GM23338 (cell line): ENCODE measurements around the gene SEC22A. TPM values are rescaled to one million over a fixed set of nuclear protein-coding genes. Genes with fewer than 3 reads are reported as not detected.

Experiments
- ATAC-seq: fragments of 200-7000 bp; cut with Tn5 transposase; 3 replicates; pipeline ENCODE4 v1.9.1; 2020
- DNase-seq: peaks from one replicate; pipeline ENCODE4 v3.0.0-alpha.2; 2015; ENCODE audit warnings: low spot score
- H2AFZ ChIP-seq: fragments of 200-600 bp; sonication (generic); 2 replicates; pipeline ENCODE4 v1.8.0; 2016; ENCODE audit warnings: antibody characterized with exemption, mild to moderate bottlenecking, moderate library complexity
- H3F3A ChIP-seq: fragments of 200-600 bp; sonication (generic); replicated peaks from 2 replicates; pipeline ENCODE4 v1.8.0; 2017; ENCODE audit warnings: antibody characterized with exemption, mixed run types, low read depth
- H3K27ac ChIP-seq: fragments of 200-600 bp; sonication (generic); 2 replicates; pipeline ENCODE4 v1.6.1; 2016; ENCODE audit warnings: low read depth
- H3K27me3 ChIP-seq: fragments of 200-600 bp; sonication (generic); 2 replicates; pipeline ENCODE4 v1.8.0; 2016; ENCODE audit warnings: mild to moderate bottlenecking, mixed run types, moderate library complexity; ENCODE audit not compliant: insufficient read depth
- H3K36me3 ChIP-seq: fragments of 200-600 bp; sonication (generic); 2 replicates; pipeline ENCODE4 v1.8.0; 2016; ENCODE audit warnings: mild to moderate bottlenecking; ENCODE audit not compliant: insufficient read depth
- H3K4me1 ChIP-seq: fragments of 200-600 bp; sonication (generic); 2 replicates; pipeline ENCODE4 v1.8.0; 2016; ENCODE audit warnings: mild to moderate bottlenecking, moderate library complexity; ENCODE audit not compliant: insufficient read depth
- H3K4me2 ChIP-seq: fragments of 200-600 bp; sonication (generic); 2 replicates; pipeline ENCODE4 v1.7.1; 2017; ENCODE audit warnings: mixed run types
- H3K4me3 ChIP-seq: fragments of 200-600 bp; sonication (generic); 2 replicates; pipeline ENCODE4 v1.6.1; 2016; ENCODE audit warnings: mixed run types
- H3K79me2 ChIP-seq: fragments of 200-600 bp; sonication (generic); replicated peaks from 2 replicates; pipeline ENCODE4 v1.8.0; 2017; ENCODE audit warnings: mild to moderate bottlenecking; ENCODE audit not compliant: insufficient read depth
- H3K9me2 ChIP-seq: fragments of 200-600 bp; sonication (generic); 2 replicates; pipeline ENCODE4 v1.8.0; 2017; ENCODE audit not compliant: insufficient read depth
- H4K20me1 ChIP-seq: fragments of 200-600 bp; sonication (generic); replicated peaks from 2 replicates; pipeline ENCODE4 v1.8.0; 2017; ENCODE audit warnings: mild to moderate bottlenecking; ENCODE audit not compliant: insufficient read depth
- H3K27ac Mint-ChIP-seq: 2 replicates; pipeline ENCODE4 v1.8.0; 2020; ENCODE audit warnings: inconsistent platforms, mild to moderate bottlenecking, moderate library complexity, mixed read lengths
- H3K27me3 Mint-ChIP-seq: 3 replicates; pipeline ENCODE4 v1.8.0; 2022; ENCODE audit warnings: low read depth, mild to moderate bottlenecking, moderate library complexity, mixed read lengths, inconsistent platforms; ENCODE audit not compliant: insufficient read depth, poor library complexity
- H3K36me3 Mint-ChIP-seq: 3 replicates; pipeline ENCODE4 v1.8.0; 2021; ENCODE audit warnings: low read depth, mild to moderate bottlenecking, inconsistent platforms, moderate library complexity, mixed read lengths
- H3K4me1 Mint-ChIP-seq: 3 replicates; pipeline ENCODE4 v1.8.0; 2020; ENCODE audit warnings: mild to moderate bottlenecking, inconsistent platforms, mixed read lengths
- H3K4me3 Mint-ChIP-seq: 3 replicates; pipeline ENCODE4 v1.8.0; 2021; ENCODE audit warnings: moderate library complexity, mild to moderate bottlenecking, inconsistent platforms, mixed read lengths
- H3K9me3 Mint-ChIP-seq: 3 replicates; pipeline ENCODE4 v1.8.0; 2020; ENCODE audit warnings: moderate library complexity, mild to moderate bottlenecking, inconsistent platforms, mixed read lengths
- CREB1 ChIP-seq: fragments of 250-450 bp; sonication (Bioruptor Pico); IDR thresholded peaks from 2 replicates; pipeline ENCODE4 v1.5.0; 2020; ENCODE audit warnings: low read depth, mild to moderate bottlenecking, moderate library complexity
- ETS1 ChIP-seq: IDR thresholded peaks from 2 replicates; pipeline ENCODE4 v1.6.1; 2016; ENCODE audit warnings: antibody characterized with exemption
- EZH2 ChIP-seq: fragments of 200-600 bp; sonication (generic); IDR thresholded peaks from one replicate; pipeline ENCODE4 v1.8.0; 2017; ENCODE audit warnings: antibody characterized with exemption, mild to moderate bottlenecking, low read depth; ENCODE audit not compliant: unreplicated experiment
- EZH2phosphoT487 ChIP-seq: fragments of 200-600 bp; sonication (generic); IDR thresholded peaks from one replicate; pipeline ENCODE4 v1.8.1; 2018; ENCODE audit warnings: antibody characterized with exemption; ENCODE audit not compliant: unreplicated experiment
- JUNB ChIP-seq: IDR thresholded peaks from one replicate; pipeline ENCODE4 v1.6.1; 2016; ENCODE audit warnings: antibody characterized with exemption; ENCODE audit not compliant: unreplicated experiment
- NANOG ChIP-seq: IDR thresholded peaks from 2 replicates; pipeline ENCODE4 v1.6.1; 2016; ENCODE audit warnings: antibody characterized with exemption, borderline replicate concordance
- POLR2AphosphoS5 ChIP-seq: IDR thresholded peaks from 2 replicates; pipeline ENCODE4 v1.6.1; 2016; ENCODE audit warnings: antibody characterized with exemption, low read depth
- REST ChIP-seq: IDR thresholded peaks from one replicate; pipeline ENCODE4 v1.6.1; 2018; ENCODE audit warnings: antibody characterized with exemption; ENCODE audit not compliant: unreplicated experiment
- STAT1 ChIP-seq: IDR thresholded peaks from one replicate; pipeline ENCODE4 v1.6.1; 2016; ENCODE audit warnings: antibody characterized with exemption; ENCODE audit not compliant: unreplicated experiment
- ZNF114 ChIP-seq: fragments of 250-450 bp; sonication (Bioruptor Pico); IDR thresholded peaks from 2 replicates; pipeline ENCODE4 v1.5.0; 2020; ENCODE audit warnings: mild to moderate bottlenecking, moderate library complexity
- ZNF331 ChIP-seq: fragments of 250-450 bp; sonication (Bioruptor Pico); IDR thresholded peaks from 2 replicates; pipeline ENCODE4 v1.5.0; 2020; ENCODE audit warnings: low read depth, mild to moderate bottlenecking, moderate library complexity
- ZNF462 ChIP-seq: fragments of 250-450 bp; sonication (Bioruptor Pico); IDR thresholded peaks from 2 replicates; pipeline ENCODE4 v1.5.0; 2020; ENCODE audit warnings: mild to moderate bottlenecking, moderate library complexity
- polyA plus RNA-seq: library from polyadenylated mRNA; unstranded; fragments of >200 nt; fragmentation: Nextera tagmentation; extraction: Ambion mirVana; gene quantifications from 2 replicates; pipeline ENCODE4 v1.2.1, GENCODE V29; 2016
- total RNA-seq: library from RNA; depleted of rRNA; stranded (reverse); fragments of >200 nt; shearing (Covaris generic); gene quantifications from 2 replicates; pipeline ENCODE4 v1.2.3, GENCODE V29; 2014

SEC22A gene
- total and polyA plus RNA-seq, 2 experiments from 2014 or later: 11.2 to 24.1 TPM

- no peak overlapping the region for H3K4me3 ChIP-seq
- H3K4me2 ChIP-seq: no peak overlapping the region
- ATAC-seq (no peak), DNase-seq (no peak)
- H3F3A ChIP-seq: no peaks in the 10 kb centered on the region
- H3K9me3 Mint-ChIP-seq: no peaks in the 10 kb centered on the region
- H3K79me2 ChIP-seq: no peaks in the 10 kb centered on the region
- peaks cover 24% of the 10 kb centered on the region for H3K4me1 Mint-ChIP-seq
- H3K9me2 ChIP-seq: no peaks in the 10 kb centered on the region
- no peaks in the 10 kb centered on the region for H3K27me3 ChIP-seq
- H3K4me1 ChIP-seq: peaks cover 23% of the 10 kb centered on the region
- H3K27ac Mint-ChIP-seq: no peak overlapping the region
- H3K36me3 Mint-ChIP-seq: peaks cover 3% of the 10 kb centered on the region; the same call in 1 of the 3 replicates
- no peak overlapping the region for H3K4me3 Mint-ChIP-seq
- H3K27ac ChIP-seq: no peak overlapping the region
- no peaks in the 10 kb centered on the region for H4K20me1 ChIP-seq
- TF ChIP-seq ETS1 (no peak), CREB1 (CRISPR knock-in tag) (no peak), ZNF331 (CRISPR knock-in tag) (no peak), EZH2phosphoT487 (no peak), EZH2 (no peak), NANOG (no peak), ZNF462 (CRISPR knock-in tag) (no peak), JUNB (no peak), POLR2AphosphoS5 (no peak), ZNF114 (CRISPR knock-in tag) (no peak), REST (no peak), STAT1 (no peak)
- H3K36me3 ChIP-seq: no peaks in the 10 kb centered on the region
- H3K27me3 Mint-ChIP-seq: no peaks in the 10 kb centered on the region
- H2AFZ ChIP-seq: no peak overlapping the region
These were observed 74.7 kb downstream of the SEC22A start for GRCh38 chr3:123276346-123277006.
